SK-N-SH (cell line): ENCODE results near the gene ARHGEF19.

Experiments
- CTCF ChIP-seq: fragments of 200-600 bp; sonication (generic); IDR thresholded peaks from 2 replicates; pipeline ENCODE4 v1.6.1; 2017; ENCODE audit warnings: antibody characterized with exemption, mild to moderate bottlenecking, moderate library complexity
- POLR2AphosphoS5 ChIP-seq: IDR thresholded peaks from 2 replicates; pipeline ENCODE4 v1.6.1; 2012; ENCODE audit warnings: low read depth, low read length
- YY1 ChIP-seq: IDR thresholded peaks from 2 replicates; pipeline ENCODE4 v1.4.0; 2012; ENCODE audit warnings: low read depth, mild to moderate bottlenecking

- TF ChIP-seq CTCF (no peak), YY1 (no peak), POLR2AphosphoS5 (no peak)
Measured at GRCh38 chr1:16156848-16157495, 55.5 kb downstream of the ARHGEF19 start.
